ENCODE results near the gene HMGCS1. TPM values are rescaled to one million over a fixed set of nuclear protein-coding genes. Genes with fewer than 3 reads are reported as not detected.

The HMGCS1 gene
- total RNA-seq, 4 donors from 2014 or later, result 6.1 to 15.0 (median 8.2) TPM

DNA sequence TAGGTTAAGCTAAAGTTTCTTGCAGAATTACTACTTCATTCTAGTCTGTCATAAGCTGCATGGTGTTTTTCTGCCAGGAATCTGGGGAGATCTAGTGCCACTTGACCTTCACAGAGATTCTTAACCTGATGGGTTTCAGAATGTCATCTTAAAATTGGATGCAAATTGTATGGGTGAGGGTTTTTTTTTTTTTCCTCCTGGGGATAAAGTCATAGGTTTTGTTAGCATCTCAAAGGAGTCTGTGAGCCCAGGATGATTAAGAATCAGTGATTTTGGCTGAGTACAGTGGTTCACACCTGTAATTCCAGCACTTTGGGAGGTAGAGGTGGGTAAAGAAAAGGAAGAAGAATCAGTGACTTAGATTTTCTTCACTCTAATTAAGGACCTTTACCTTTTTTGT lies 69.9 kb downstream of the HMGCS1 start:
- Histone ChIP-seq H3K9me3 (no peaks in the 10 kb centered on the region), H3K36me3 (no peaks in the 10 kb centered on the region), H3K27me3 (no peaks in the 10 kb centered on the region), H3K4me1 (no peaks in the 10 kb centered on the region), H3K27ac (no peak overlapping the region), H3K4me3 (no peak overlapping the region)
- intact Hi-C loops (cut with DNase I; ENCODE audit: low total_unique reads), result no loop called here
- DNase-seq (no peak), ATAC-seq (no peak)
- TF ChIP-seq, protein P1, sequence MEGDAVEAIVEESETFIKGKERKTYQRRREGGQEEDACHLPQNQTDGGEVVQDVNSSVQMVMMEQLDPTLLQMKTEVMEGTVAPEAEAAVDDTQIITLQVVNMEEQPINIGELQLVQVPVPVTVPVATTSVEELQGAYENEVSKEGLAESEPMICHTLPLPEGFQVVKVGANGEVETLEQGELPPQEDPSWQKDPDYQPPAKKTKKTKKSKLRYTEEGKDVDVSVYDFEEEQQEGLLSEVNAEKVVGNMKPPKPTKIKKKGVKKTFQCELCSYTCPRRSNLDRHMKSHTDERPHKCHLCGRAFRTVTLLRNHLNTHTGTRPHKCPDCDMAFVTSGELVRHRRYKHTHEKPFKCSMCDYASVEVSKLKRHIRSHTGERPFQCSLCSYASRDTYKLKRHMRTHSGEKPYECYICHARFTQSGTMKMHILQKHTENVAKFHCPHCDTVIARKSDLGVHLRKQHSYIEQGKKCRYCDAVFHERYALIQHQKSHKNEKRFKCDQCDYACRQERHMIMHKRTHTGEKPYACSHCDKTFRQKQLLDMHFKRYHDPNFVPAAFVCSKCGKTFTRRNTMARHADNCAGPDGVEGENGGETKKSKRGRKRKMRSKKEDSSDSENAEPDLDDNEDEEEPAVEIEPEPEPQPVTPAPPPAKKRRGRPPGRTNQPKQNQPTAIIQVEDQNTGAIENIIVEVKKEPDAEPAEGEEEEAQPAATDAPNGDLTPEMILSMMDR (IDR thresholded peaks at IDR 0.05 in 4 of 5, conservative IDR thresholded peaks at IDR 0.05 in 1 of 5), result no peak
- TF ChIP-seq POLR2A (IDR thresholded peaks at IDR 0.05), result no peak
- in situ Hi-C loops (cut with MboI; ENCODE audit: low sequenced_read_pairs in 4 of 4), result no loop called here

DNA sequence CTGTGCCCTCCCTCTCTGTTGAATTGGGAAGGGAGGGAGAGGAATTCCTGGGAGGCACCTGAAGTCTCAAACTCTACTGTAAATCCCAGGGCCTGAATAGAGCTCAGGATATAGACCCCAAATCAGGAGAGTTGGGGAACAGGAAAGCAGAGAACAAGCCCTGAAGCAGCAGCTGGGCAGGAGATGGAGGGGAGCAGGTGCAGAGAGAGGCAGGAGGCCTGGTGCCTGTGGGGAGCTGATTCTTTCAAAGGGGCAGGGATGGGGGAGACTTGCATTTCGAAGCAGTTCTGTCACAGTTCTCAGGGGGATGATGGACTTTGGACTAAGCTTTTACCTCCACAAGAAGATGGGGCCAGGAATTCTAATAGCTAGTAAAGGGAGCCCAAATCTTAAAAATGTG lies 71.0 kb downstream of the HMGCS1 start:
- TF ChIP-seq POLR2A (IDR thresholded peaks at IDR 0.05), result no peak
- Histone ChIP-seq H3K27ac (no peak overlapping the region), H3K4me1 (no peaks in the 10 kb centered on the region), H3K4me3 (no peak overlapping the region), H3K36me3 (no peaks in the 10 kb centered on the region), H3K9me3 (no peaks in the 10 kb centered on the region), H3K27me3 (no peaks in the 10 kb centered on the region)
- intact Hi-C loops (cut with DNase I; ENCODE audit: low total_unique reads) (no loop called here), in situ Hi-C loops (cut with MboI; ENCODE audit: low sequenced_read_pairs in 4 of 4) (no loop called here)
- ATAC-seq (no peak), DNase-seq (no peak)

Other genes starting within 250 kb of the HMGCS1 start
- 10 to 100 TPM; 16.4 to 44.6 (median 18.7) TPM for gene ZNF131, start 192.5 kb downstream of the HMGCS1 start, total RNA-seq
- under 1 TPM in 1 of 4 donors, not detected in 3; 0.41 TPM for gene NIM1K, start 121.2 kb downstream of the HMGCS1 start, total RNA-seq
- under 1 TPM in 3 of 4 donors, not detected in 1; 0.16 to 0.25 (median 0.19) TPM for gene CCL28, start 99.0 kb upstream of the HMGCS1 start, total RNA-seq
- 1 to 10 TPM; 3.8 to 7.3 (median 4.7) TPM for gene TMEM267, start 170.5 kb upstream of the HMGCS1 start, total RNA-seq
- gene C5orf34, start 201.7 kb upstream of the HMGCS1 start, total RNA-seq, result under 1 TPM in 3 of 4 donors, not detected in 1; 0.16 to 0.27 (median 0.20) TPM
- gene PAIP1, start 243.7 kb upstream of the HMGCS1 start, total RNA-seq, result 100 to 1,000 TPM; 123 to 184 (median 161) TPM

All from gastrocnemius medialis (tissue), 4 donors.